ENCODE results near the gene IGF2BP3. TPM values are rescaled to one million over a fixed set of nuclear protein-coding genes. Genes with fewer than 3 reads are reported as not detected.

IGF2BP3 gene
- total RNA-seq, 1 donor from 2014 or later, result 0.78 TPM

GRCh38 chr7:23273141-23273599, 197.1 kb downstream of the IGF2BP3 start:
- ATAC-seq (peak; percentile 99), DNase-seq (ENCODE audit: low spot score) (peak; percentile 91)

DNA sequence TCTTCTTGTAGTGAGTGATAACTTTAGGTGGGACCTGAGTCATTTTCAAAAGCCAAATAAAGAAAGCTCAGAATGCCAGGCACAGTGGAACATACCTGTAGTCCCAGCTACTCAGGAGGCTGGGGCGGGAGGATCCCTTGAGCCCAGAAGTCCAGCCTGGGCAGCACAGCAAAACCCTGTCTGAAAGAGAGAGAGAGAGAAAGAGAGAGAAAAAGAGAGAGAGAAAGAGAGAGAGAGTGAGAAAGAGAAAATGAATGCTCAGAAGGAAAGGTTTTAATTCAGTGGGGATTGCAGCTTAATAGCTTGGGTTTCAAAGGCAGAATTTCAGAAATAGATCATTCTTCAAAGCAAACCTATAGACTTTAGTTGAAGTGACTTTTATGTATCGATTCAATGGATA, 198.0 kb downstream of the IGF2BP3 start:
- ATAC-seq (no peak), DNase-seq (ENCODE audit: low spot score) (no peak)

- ATAC-seq, result no peak
Observed at GRCh38 chr7:23268746-23269145, 201.5 kb downstream of the IGF2BP3 start.

DNA sequence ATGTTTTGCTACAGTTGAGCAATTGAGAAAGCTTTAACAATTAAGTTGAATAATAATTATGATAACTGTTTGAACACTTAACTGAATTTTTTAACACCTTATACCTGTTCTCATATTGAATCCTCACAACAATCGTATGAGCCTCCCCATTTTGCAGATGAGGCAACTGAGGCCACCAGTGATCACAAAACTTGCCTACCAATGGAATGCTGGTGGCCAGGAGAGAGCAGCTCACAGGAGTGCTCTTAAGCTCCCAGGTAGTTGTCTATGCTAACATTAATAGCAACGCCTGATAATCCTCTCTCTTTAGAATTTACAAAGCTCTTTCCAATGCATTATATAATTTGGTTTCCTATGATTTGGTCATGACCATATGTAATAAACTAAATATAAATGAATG, 202.1 kb downstream of the IGF2BP3 start:
- no peak for ATAC-seq
- no peak for DNase-seq (ENCODE audit: low spot score)

More at GRCh38 chr7:23268746-23269145, 201.5 kb downstream of the IGF2BP3 start:
- DNase-seq (ENCODE audit: low spot score), result no peak

DNA sequence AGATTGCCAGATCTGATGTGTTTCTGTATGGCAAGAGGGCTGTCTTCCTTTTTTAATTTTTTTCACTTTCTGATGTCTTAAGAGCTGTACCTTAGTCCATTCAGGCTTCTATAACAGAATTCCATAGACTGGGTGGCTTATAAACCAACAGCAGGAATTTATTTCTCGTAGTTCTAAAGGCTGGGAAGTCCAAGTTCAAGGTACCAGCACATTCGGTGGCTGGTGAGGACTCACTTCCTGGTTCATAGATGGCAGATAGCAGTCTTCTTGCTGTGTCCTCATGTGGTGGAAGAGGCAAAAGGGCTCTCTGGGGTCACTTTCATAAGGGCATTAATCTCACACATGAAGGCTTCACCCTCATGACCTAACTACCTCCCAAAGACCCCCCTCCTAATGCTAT, 202.9 kb downstream of the IGF2BP3 start:
- ATAC-seq (no peak), DNase-seq (ENCODE audit: low spot score) (no peak)

DNA sequence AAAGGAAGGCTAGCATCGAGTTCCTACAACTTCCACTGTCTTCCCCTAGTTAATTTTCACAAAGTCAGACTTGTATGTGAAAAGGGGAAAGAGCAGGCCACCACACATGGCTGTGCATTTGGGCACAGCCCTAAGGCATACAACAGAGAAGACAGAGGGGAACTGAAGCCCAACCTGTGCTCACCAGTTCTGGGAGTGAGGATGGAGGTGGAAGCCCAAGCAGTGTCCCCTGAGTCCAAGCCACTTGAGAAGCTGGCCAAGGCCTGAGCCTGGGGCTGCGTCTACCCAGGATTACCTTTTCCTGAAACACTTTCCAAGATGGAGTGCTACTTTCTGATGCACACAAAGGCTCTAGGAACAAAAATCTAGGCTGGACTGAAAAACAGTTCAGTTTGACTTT, 203.4 kb downstream of the IGF2BP3 start:
- DNase-seq (ENCODE audit: low spot score), result no peak

DNA sequence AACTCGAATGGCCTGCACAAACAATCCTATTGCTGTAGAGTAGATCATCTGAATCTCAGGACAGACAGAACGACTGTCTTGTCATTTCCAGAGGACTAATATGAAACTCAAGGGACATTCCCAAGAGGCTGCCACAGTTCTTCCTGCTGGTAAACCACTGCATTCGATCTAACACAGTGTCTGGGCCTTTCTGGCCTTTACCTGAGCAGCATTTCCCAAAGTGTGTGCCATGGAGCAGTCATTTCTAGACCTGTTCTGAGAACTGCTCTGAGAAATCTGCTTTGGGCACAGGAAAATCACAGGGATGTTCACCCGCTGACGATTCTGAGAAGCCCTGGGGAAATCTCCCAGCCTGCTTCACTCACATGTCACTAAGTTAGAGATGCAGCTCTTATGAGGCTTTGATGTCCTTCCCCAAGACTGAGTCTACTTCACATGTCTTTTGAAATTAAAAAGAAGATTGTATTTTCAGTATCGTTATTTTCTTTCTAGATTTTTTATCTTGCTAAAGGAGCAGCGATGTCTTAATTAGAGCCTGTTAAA, 205.3 kb downstream of the IGF2BP3 start:
- DNase-seq (ENCODE audit: low spot score), result no peak
- ATAC-seq, result no peak

More for the DNA sequence above, 203.4 kb downstream of the IGF2BP3 start:
- no peak for ATAC-seq

DNA sequence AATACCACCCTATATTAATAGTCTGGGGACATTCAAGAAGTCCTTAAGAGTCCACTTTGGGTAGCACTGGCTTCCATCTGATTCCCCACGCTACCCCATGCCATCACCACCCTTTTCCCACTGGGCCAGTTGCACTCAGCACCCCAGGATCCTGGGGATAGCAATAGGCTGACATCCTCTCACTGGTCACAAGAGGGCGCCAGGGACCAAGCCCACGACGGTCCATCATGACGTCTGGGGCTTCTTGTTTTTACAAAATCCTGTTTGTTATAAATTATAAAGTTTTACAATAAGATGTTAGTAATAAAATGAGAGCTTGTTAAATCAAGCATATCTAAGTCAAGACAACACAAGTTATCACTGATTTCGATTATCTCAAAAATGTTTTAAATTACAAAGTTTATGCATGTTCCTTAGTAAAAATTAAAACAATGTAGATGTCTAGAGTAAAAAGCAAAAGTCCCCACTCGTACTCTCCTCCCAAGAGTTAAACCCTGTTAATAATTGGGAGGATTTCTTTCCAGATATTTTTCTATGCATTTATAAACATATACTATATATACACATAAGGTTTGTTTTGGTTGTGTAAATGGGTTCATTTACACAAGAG, 208.3 kb downstream of the IGF2BP3 start:
- peak; percentile 94 for ATAC-seq
- DNase-seq (ENCODE audit: low spot score), result peak; percentile 53

DNA sequence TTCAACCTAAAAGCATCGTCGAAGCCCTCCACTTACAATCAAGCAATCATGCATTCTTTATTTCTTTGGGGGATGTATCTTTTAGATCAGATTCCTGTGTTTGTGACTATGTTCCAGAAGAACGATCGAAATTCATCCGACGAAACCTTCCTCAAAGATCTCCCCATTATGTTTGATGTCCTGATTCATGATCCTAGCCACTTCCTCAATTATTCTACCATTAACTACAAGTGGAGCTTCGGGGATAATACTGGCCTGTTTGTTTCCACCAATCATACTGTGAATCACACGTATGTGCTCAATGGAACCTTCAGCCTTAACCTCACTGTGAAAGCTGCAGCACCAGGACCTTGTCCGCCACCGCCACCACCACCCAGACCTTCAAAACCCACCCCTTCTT, 209.9 kb downstream of the IGF2BP3 start:
- ATAC-seq, result no peak
- no peak for DNase-seq (ENCODE audit: low spot score)

Other genes starting within 250 kb of the IGF2BP3 start
- 5.0 TPM for gene GPNMB, start 223.7 kb downstream of the IGF2BP3 start, total RNA-seq
- 44.4 TPM for gene MALSU1, start 171.2 kb downstream of the IGF2BP3 start, total RNA-seq
- 28.4 TPM for gene TRA2A, start 61.5 kb upstream of the IGF2BP3 start, total RNA-seq
- 7.7 TPM for gene CCDC126, start 126.9 kb upstream of the IGF2BP3 start, total RNA-seq
- gene FAM221A, start 209.7 kb upstream of the IGF2BP3 start, total RNA-seq, result 4.2 TPM
- 0.20 TPM for gene STK31, start 239.7 kb upstream of the IGF2BP3 start, total RNA-seq